Bronchus fibroblast of lung (primary cell): Measurements from ENCODE around the gene AQP7. TPM values are rescaled to one million over a fixed set of nuclear protein-coding genes. Genes with fewer than 3 reads are reported as not detected.

Experiments used
- total RNA-seq: library from RNA; depleted of rRNA; stranded (reverse); fragments of >200 nt; gene quantifications from 2 replicates; pipeline ENCODE4 v1.2.3, GENCODE V29; 2015

AQP7 gene
- not detected in 2 replicates for total RNA-seq

GRCh38 chr9:33402371-33402770 is at the start of gene AQP7:
AQP7 (minus strand) TSS chr9:33402568; CDS start chr9:33401262, 1,306 bp downstream.

DNA sequence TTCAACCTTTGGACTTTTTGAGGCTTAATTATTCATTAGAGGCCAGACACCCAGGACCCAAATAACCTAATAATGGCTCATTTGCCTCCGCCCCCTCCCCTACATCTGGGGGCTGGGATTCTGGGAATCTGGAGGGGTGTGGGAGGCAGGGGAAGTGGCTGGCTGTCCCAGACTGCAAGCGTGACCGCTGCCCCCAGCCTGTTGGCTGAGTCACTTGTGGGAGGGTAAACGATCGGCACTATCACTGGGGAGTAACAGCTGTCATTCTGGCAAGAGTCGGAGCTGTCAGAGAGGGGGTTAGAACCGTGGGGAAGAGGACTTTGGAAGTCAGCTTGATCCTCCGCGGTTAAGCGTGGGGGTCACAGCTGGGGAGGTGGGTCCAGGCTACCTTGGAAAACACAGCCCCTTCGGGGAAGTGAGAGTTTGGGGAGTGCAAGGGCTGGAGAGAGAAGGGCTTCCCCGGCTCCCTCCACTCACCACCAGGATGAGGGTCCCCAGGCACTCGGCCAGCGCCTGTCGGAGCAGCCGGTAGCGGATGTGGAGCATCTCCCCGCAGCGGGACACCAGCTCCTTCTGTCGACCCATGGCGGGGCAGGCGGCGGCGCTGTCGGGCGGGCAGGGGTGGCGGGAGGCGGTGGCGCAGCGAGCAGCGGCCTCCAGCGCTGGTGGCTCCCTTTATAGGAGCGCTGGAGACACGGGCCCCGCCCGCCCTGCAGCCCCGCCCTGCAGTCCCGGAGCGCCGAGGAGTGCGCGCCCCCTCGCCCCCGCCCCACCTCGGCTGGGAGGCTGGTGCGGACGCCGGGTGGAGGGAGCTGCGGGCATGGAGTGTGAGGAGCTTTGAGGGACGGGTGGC is 44.8 kb upstream of the AQP7 start, which contains the start of gene AQP3:
Gene AQP3, minus strand, starts transcription at position 648 of the 853 bp plus-strand sequence. Its CDS starts 63 bp downstream, at position 585.

Other genes starting within 250 kb of the AQP7 start
- gene B4GALT1, start 235.2 kb downstream of the AQP7 start, total RNA-seq, result 37.2 and 38.2 TPM in 2 replicates
- not detected in 2 replicates for gene SPINK4, start 162.4 kb downstream of the AQP7 start, total RNA-seq
- 41.6 and 51.4 TPM in 2 replicates for gene BAG1, start 137.9 kb downstream of the AQP7 start, total RNA-seq
- 52.2 and 66.9 TPM in 2 replicates for gene CHMP5, start 137.5 kb downstream of the AQP7 start, total RNA-seq
- 15.8 and 18.0 TPM in 2 replicates for gene NFX1, start 112.1 kb downstream of the AQP7 start, total RNA-seq
- gene AQP3, start 45.0 kb upstream of the AQP7 start, total RNA-seq, result 2.4 and 3.5 TPM in 2 replicates
- gene NOL6, start 71.4 kb upstream of the AQP7 start, total RNA-seq, result 30.8 and 31.5 TPM in 2 replicates
- 0.17 and 0.74 TPM in 2 replicates for gene ANKRD18B, start 121.7 kb upstream of the AQP7 start, total RNA-seq